ENCODE measurements around the gene ALPP.

Gene ALPP

GRCh38 chr2:232431705-232432590 is 53.4 kb downstream of the ALPP start:
- Histone ChIP-seq H4K20me1 (ENCODE audit: insufficient read depth, low read length) (no peaks in the 10 kb centered on the region), H3K4me1 (ENCODE audit: insufficient read depth, low read length, severe bottlenecking) (no peaks in the 10 kb centered on the region), H3K79me2 (ENCODE audit: insufficient read depth, low read length) (no peaks in the 10 kb centered on the region), H3K27me3 (ENCODE audit: insufficient read depth, low read length) (peaks cover 4% of the 10 kb centered on the region; the same call in 1 of the 2 replicates), H2AFZ (ENCODE audit: low read length) (no peak overlapping the region), H3K27ac (ENCODE audit: low read depth, low read length, poor library complexity, severe bottlenecking) (no peak overlapping the region), H3K4me2 (ENCODE audit: low read length) (no peak overlapping the region), H3F3A (ENCODE audit: insufficient read depth, low read length) (no peaks in the 10 kb centered on the region), H3K4me3 (ENCODE audit: low read depth, low read length, poor library complexity, severe bottlenecking) (no peak overlapping the region), H3K9me2 (ENCODE audit: low read depth, low read length) (no peaks in the 10 kb centered on the region), H3K36me3 (ENCODE audit: insufficient read depth, low read length) (no peaks in the 10 kb centered on the region), H3K9ac (ENCODE audit: low read length) (no peak overlapping the region), H3K9me3 (ENCODE audit: low read length) (no peaks in the 10 kb centered on the region)
- no peak for TF ChIP-seq EZH2 (IDR thresholded peaks at IDR 0.05; ENCODE audit: borderline replicate concordance, low read length)
- no peak for TF ChIP-seq CTCF (IDR thresholded peaks at IDR 0.05; ENCODE audit: low read length)
